Tibial nerve (tissue), 3 donors: ENCODE data around the gene MYLIP.

ENCODE experiments used
- EP300 ChIP-seq, 2 donors: sonication (generic); formaldehyde crosslinking; IDR thresholded peaks; one replicate each; pipeline ENCODE4 v1.6.1; 2017; ENCODE audit warnings: antibody characterized with exemption in 2 of 2, mild to moderate bottlenecking in 1 of 2
- POLR2A ChIP-seq, 2 donors: fragments of 450-650 bp; IDR thresholded peaks; one replicate each; pipeline ENCODE4 v1.6.1; 2017; ENCODE audit warnings: antibody characterized with exemption in 2 of 2, mild to moderate bottlenecking in 2 of 2, moderate library complexity in 2 of 2

DNA sequence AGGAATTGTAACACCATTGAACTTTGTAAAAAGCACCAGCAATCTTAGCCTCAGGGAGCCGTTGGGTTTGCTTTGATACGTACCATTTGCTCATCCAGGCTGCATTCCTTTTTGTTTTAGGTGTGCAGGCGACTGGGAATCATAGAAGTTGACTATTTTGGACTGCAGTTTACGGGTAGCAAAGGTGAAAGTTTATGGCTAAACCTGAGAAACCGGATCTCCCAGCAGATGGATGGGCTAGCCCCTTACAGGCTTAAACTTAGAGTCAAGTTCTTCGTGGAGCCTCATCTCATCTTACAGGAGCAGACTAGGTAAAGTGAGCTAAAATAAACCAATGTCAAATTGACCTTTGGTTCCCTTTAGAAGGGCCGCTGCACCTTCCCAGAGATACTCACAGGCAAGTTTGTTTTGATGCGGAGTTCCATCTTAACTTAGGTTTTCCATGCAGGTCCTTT lies 1.6 kb downstream of the MYLIP start:
- TF ChIP-seq POLR2A (IDR thresholded peaks at IDR 0.05) (no peak), EP300 (IDR thresholded peaks at IDR 0.05) (no peak)
